ENCODE measurements around the gene S1PR3.

S1PR3 gene

GRCh38 chr9:88952086-88952615, 39.1 kb upstream of the S1PR3 start:
- no peaks in the 10 kb centered on the region for H3K36me3 ChIP-seq (ENCODE audit: insufficient read depth, low read length)
- no peaks in the 10 kb centered on the region for H3K27me3 ChIP-seq (ENCODE audit: insufficient read depth, low read length)
- H3K9ac ChIP-seq (ENCODE audit: low read length) = no peak overlapping the region
- no peak overlapping the region for H3K4me2 ChIP-seq (ENCODE audit: low read length)
- peaks cover 43% of the 10 kb centered on the region for H3K4me1 ChIP-seq (ENCODE audit: insufficient read depth, low read length, severe bottlenecking)
- no peak overlapping the region for H2AFZ ChIP-seq (ENCODE audit: low read length)
- no peaks in the 10 kb centered on the region for H4K20me1 ChIP-seq (ENCODE audit: insufficient read depth, low read length)
- no peaks in the 10 kb centered on the region for H3F3A ChIP-seq (ENCODE audit: insufficient read depth, low read length)
- no peaks in the 10 kb centered on the region for H3K9me2 ChIP-seq (ENCODE audit: low read depth, low read length)
- no peak overlapping the region for H3K4me3 ChIP-seq (ENCODE audit: low read depth, low read length, poor library complexity, severe bottlenecking)
- H3K79me2 ChIP-seq (ENCODE audit: insufficient read depth, low read length) = no peaks in the 10 kb centered on the region
- H3K9me3 ChIP-seq (ENCODE audit: low read length) = no peaks in the 10 kb centered on the region
- H3K27ac ChIP-seq (ENCODE audit: low read depth, low read length, poor library complexity, severe bottlenecking) = no peak overlapping the region
- TF ChIP-seq EZH2 (IDR thresholded peaks at IDR 0.05; ENCODE audit: borderline replicate concordance, low read length) (no peak), CTCF (IDR thresholded peaks at IDR 0.05; ENCODE audit: low read length) (no peak)

- Histone ChIP-seq H2AFZ (ENCODE audit: low read length) (no peak overlapping the region), H3F3A (ENCODE audit: insufficient read depth, low read length) (no peaks in the 10 kb centered on the region), H3K4me2 (ENCODE audit: low read length) (no peak overlapping the region), H3K36me3 (ENCODE audit: insufficient read depth, low read length) (no peaks in the 10 kb centered on the region), H3K9ac (ENCODE audit: low read length) (no peak overlapping the region), H3K4me3 (ENCODE audit: low read depth, low read length, poor library complexity, severe bottlenecking) (no peak overlapping the region), H3K4me1 (ENCODE audit: insufficient read depth, low read length, severe bottlenecking) (peaks cover 43% of the 10 kb centered on the region), H3K27ac (ENCODE audit: low read depth, low read length, poor library complexity, severe bottlenecking) (no peak overlapping the region), H3K27me3 (ENCODE audit: insufficient read depth, low read length) (no peaks in the 10 kb centered on the region), H3K9me3 (ENCODE audit: low read length) (no peaks in the 10 kb centered on the region), H3K9me2 (ENCODE audit: low read depth, low read length) (no peaks in the 10 kb centered on the region), H3K79me2 (ENCODE audit: insufficient read depth, low read length) (no peaks in the 10 kb centered on the region), H4K20me1 (ENCODE audit: insufficient read depth, low read length) (no peaks in the 10 kb centered on the region)
- TF ChIP-seq EZH2 (IDR thresholded peaks at IDR 0.05; ENCODE audit: borderline replicate concordance, low read length) (no peak), CTCF (IDR thresholded peaks at IDR 0.05; ENCODE audit: low read length) (no peak)
These were observed 38.3 kb upstream of the S1PR3 start for GRCh38 chr9:88952976-88953375.

- H3K4me1 ChIP-seq (ENCODE audit: insufficient read depth, low read length, severe bottlenecking) = peaks cover 43% of the 10 kb centered on the region
These were observed 37.8 kb upstream of the S1PR3 start for GRCh38 chr9:88953381-88954029.

More at GRCh38 chr9:88953381-88954029, 37.8 kb upstream of the S1PR3 start:
- H3K4me2 ChIP-seq (ENCODE audit: low read length) = 0 out of 2 replicates have a peak overlapping the region, but pooled peaks have one; percentile 20
- H3K36me3 ChIP-seq (ENCODE audit: insufficient read depth, low read length) = no peaks in the 10 kb centered on the region
- H3K9me3 ChIP-seq (ENCODE audit: low read length) = no peaks in the 10 kb centered on the region
- H3K79me2 ChIP-seq (ENCODE audit: insufficient read depth, low read length) = no peaks in the 10 kb centered on the region
- H3F3A ChIP-seq (ENCODE audit: insufficient read depth, low read length) = no peaks in the 10 kb centered on the region
- no peak overlapping the region for H3K27ac ChIP-seq (ENCODE audit: low read depth, low read length, poor library complexity, severe bottlenecking)
- H3K4me3 ChIP-seq (ENCODE audit: low read depth, low read length, poor library complexity, severe bottlenecking) = no peak overlapping the region
- H4K20me1 ChIP-seq (ENCODE audit: insufficient read depth, low read length) = no peaks in the 10 kb centered on the region
- no peaks in the 10 kb centered on the region for H3K9me2 ChIP-seq (ENCODE audit: low read depth, low read length)
- no peaks in the 10 kb centered on the region for H3K27me3 ChIP-seq (ENCODE audit: insufficient read depth, low read length)
- H2AFZ ChIP-seq (ENCODE audit: low read length) = no peak overlapping the region
- no peak for TF ChIP-seq EZH2 (IDR thresholded peaks at IDR 0.05; ENCODE audit: borderline replicate concordance, low read length)
- TF ChIP-seq CTCF (IDR thresholded peaks at IDR 0.05; ENCODE audit: low read length) = no peak
- H3K9ac ChIP-seq (ENCODE audit: low read length) = no peak overlapping the region; the same call in 1 of the 2 replicates

Measured in OCI-LY1 (cell line).